Heart left ventricle (tissue), 16 donors: ENCODE results near the gene SGPP2. TPM values are rescaled to one million over a fixed set of nuclear protein-coding genes. Genes with fewer than 3 reads are reported as not detected.

Experiments used
- ATAC-seq, 4 donors: fragments of 200-7000 bp; cut with Tn5 transposase; one replicate each; pipeline ENCODE4 v1.9.1; 2020 to 2022; ENCODE audit warnings: moderate library complexity in 4 of 4, mild to moderate bottlenecking in 3 of 4, moderate number of reproducible peaks in 1 of 4
- DNase-seq, 5 donors: peaks; one replicate each; pipeline ENCODE4 v3.0.0-alpha.2; 2020
- H3K27ac ChIP-seq, 12 donors: fragments of 200-600 bp; sonication (generic) in 4 of 12; one replicate each; pipeline versions ENCODE4 v1.5.0 to v1.8.0; 2016 to 2022; ENCODE audit warnings: mild to moderate bottlenecking in 2 of 12
- H3K27me3 ChIP-seq, 9 donors: fragments of 200-600 bp; sonication (generic) in 2 of 9; one replicate each; pipeline versions ENCODE4 v1.5.1 to v1.8.0; 2016 to 2022; ENCODE audit warnings: mild to moderate bottlenecking in 3 of 9
- H3K36me3 ChIP-seq, 9 donors: fragments of 200-600 bp; sonication (generic) in 2 of 9; one replicate each; pipeline versions ENCODE4 v1.5.0 to v1.8.0; 2018 to 2022; ENCODE audit warnings: mild to moderate bottlenecking in 2 of 9
- H3K4me1 ChIP-seq, 12 donors: fragments of 200-600 bp; sonication (generic) in 4 of 12; one replicate each; pipeline versions ENCODE4 v1.5.0 to v1.8.0; 2016 to 2022; ENCODE audit warnings: mild to moderate bottlenecking in 3 of 12
- H3K4me3 ChIP-seq, 12 donors: fragments of 200-600 bp; sonication (generic) in 4 of 12; one replicate each; pipeline versions ENCODE4 v1.5.0 to v1.8.0; 2017 to 2022; ENCODE audit warnings: mild to moderate bottlenecking in 9 of 12, moderate library complexity in 4 of 12
- H3K9me3 ChIP-seq, 12 donors: fragments of 200-600 bp; sonication (generic) in 4 of 12; one replicate each; pipeline versions ENCODE4 v1.5.0 to v1.8.0; 2016 to 2022; ENCODE audit warnings: mild to moderate bottlenecking in 1 of 12
- POLR2A ChIP-seq, 2 donors: fragments of 450-650 bp; IDR thresholded peaks; one replicate each; pipeline ENCODE4 v1.6.1; 2017; ENCODE audit warnings: antibody characterized with exemption in 2 of 2, mild to moderate bottlenecking in 2 of 2, moderate library complexity in 2 of 2
- WGBS, 4 donors: extraction: QIAGEN DNeasy Blood & Tissue Kit in 2 of 4; methylation state at CpG; one replicate each; pipeline versions ENCODE4 v1.1.5 to v1.1.7; 2013 to 2018; 5-methylcytosine and 5-hydroxymethylcytosine counted together
- intact Hi-C, 10 donors: fragments of 100-400 bp; cut with DNase I; formaldehyde crosslinking; loops; one replicate each; pipeline versions ENCODE4 v1.11.1 to v1.14.2; 2022
- polyA plus RNA-seq, 2 donors: library from polyadenylated mRNA; stranded (reverse); fragments of 200-250 nt; gene quantifications; one replicate each; pipeline ENCODE4 v1.2.3, GENCODE V29; 2013
- total RNA-seq, 9 donors: library from RNA; depleted of rRNA in 2 of 9; stranded (reverse); fragments of >200 nt in 2 of 9; fragmentation: NEBNext Ultra II Directional in 3 of 9; extraction: Animal tissue kit (Norgen Biotek cat#: 25700) in 3 of 9; gene quantifications; one replicate each; pipeline versions ENCODE4 v1.1.0 to v1.2.4, GENCODE V29; 2016 to 2023
- TF ChIP-seq, protein P1 (sequence below), 12 donors: fragments of 200-600 bp; sonication (generic) in 4 of 12; IDR thresholded peaks; one replicate each; pipeline versions ENCODE4 v1.5.0 to v1.8.0; 2018 to 2022; ENCODE audit warnings: antibody characterized with exemption in 12 of 12, mild to moderate bottlenecking in 5 of 12
- donor health status: ischemic (EF 13 %, LVEDD 7.1; RV severe dilation, severe dysfunction).
- donor health status: healthy with polysubstance abuse.
- donor health status: DM: no; HTN: yes; CAD: no.
- donor health status: DM: no; HTN: no; CAD: no.
- donor health status: ischemic (EF 25% LVEDD 6.9; RV normal size, moderate dysfunction).
- donor health status: ischemic (EF 25% LVEDD 5.7; RV mildly dilated, moderate dysfunction).
- donor health status: healthy.
- donor health status: DM: yes; HTN: yes; CAD: no.
- donor health status: ischemic (EF 35%, LVEDD 5.7; RV mildly dilated, moderate dysfunction).
- donor health status: nonischemic (EF 11% LVEDD 7.7; RV severe dilation, severe dysfunction).
- donor health status: DM: yes; HTN: yes; CAD: no.
- donor health status: PGD.
- donor health status: ischemic (EF 29% LVEDD 5.4; RV normal size, mild dysfunction).
- donor health status: nonischemic (EF 23%, LVEDD 6.1; RV moderate dilation, normal function).

SGPP2 gene
- total and polyA plus RNA-seq, 11 donors, result 1.6 to 25.8 (median 12.4) TPM

DNA sequence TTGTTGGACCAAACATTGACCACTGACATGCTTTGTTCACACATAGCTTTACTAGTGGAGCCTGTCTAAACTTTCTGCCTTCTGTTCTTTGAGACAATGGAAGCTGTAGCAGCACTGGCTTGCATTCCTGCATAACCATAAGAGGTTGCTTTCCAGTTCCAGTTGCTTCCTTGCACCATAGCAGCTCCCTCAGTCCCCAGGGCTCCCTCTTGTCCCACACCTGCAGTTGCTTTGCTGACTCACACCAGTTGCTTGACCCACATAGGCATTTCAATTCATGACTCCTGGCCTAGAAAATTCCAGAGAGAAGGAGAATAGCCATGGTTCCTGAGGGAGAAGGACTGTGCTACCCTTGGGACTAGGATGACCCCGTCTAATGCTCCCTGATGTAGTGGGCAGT is 20.9 kb downstream of the SGPP2 start:
- 66 to 79% (median 73%) methylated on average over 1 of the region's 1 CpG for WGBS, 4 donors
- intact Hi-C loops, result no loop called here
- ATAC-seq, result no peak
- Histone ChIP-seq H3K36me3 (no peaks in the 10 kb centered on the region), H3K4me3 (no peak overlapping the region), H3K9me3 (no peaks in the 10 kb centered on the region), H3K27ac (no peak overlapping the region), H3K27me3 (no peaks in the 10 kb centered on the region), H3K4me1 (peaks cover 0 to 26% (median 4%) of the 10 kb centered on the region in 12 donors)
- no peak for TF ChIP-seq POLR2A (IDR thresholded peaks at IDR 0.05)
- TF ChIP-seq, protein P1, sequence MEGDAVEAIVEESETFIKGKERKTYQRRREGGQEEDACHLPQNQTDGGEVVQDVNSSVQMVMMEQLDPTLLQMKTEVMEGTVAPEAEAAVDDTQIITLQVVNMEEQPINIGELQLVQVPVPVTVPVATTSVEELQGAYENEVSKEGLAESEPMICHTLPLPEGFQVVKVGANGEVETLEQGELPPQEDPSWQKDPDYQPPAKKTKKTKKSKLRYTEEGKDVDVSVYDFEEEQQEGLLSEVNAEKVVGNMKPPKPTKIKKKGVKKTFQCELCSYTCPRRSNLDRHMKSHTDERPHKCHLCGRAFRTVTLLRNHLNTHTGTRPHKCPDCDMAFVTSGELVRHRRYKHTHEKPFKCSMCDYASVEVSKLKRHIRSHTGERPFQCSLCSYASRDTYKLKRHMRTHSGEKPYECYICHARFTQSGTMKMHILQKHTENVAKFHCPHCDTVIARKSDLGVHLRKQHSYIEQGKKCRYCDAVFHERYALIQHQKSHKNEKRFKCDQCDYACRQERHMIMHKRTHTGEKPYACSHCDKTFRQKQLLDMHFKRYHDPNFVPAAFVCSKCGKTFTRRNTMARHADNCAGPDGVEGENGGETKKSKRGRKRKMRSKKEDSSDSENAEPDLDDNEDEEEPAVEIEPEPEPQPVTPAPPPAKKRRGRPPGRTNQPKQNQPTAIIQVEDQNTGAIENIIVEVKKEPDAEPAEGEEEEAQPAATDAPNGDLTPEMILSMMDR (IDR thresholded peaks at IDR 0.05), result no peak
- DNase-seq, result no peak

DNA sequence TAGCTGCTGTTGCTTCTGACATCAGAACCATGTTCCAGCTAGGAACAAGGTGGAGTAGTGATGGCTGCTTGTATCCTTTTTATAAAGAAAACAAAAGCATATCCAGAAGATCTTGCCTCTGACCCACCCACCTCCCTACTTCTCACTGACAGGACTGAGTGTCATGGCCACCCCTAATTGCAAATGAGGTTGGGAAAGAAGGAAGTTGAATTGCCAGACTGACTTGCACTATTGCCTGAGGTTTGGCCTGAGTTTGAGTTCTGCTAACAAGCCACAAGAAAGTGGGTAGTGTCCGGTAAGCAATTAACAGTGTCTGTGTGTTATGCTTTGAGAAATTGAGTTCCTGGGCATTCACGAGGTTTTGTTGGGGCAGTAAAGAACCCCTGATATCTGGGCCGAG is 22.8 kb downstream of the SGPP2 start:
- Histone ChIP-seq H3K27ac (peak overlapping the region in 1 of 12 donors; percentile 18), H3K9me3 (no peaks in the 10 kb centered on the region), H3K4me1 (peaks cover 0 to 28% (median 5%) of the 10 kb centered on the region in 12 donors), H3K36me3 (no peaks in the 10 kb centered on the region), H3K4me3 (no peak overlapping the region), H3K27me3 (peaks cover 0 to 3% (median 0%) of the 10 kb centered on the region in 9 donors)
- intact Hi-C loops, result no loop called here
- DNase-seq (no peak), ATAC-seq (no peak)
- WGBS, 4 donors, result 83 to 88% (median 85%) methylated on average over 3 of the region's 3 CpGs
- no peak for TF ChIP-seq POLR2A (IDR thresholded peaks at IDR 0.05)
- TF ChIP-seq, protein P1 (IDR thresholded peaks at IDR 0.05), result no peak

DNA sequence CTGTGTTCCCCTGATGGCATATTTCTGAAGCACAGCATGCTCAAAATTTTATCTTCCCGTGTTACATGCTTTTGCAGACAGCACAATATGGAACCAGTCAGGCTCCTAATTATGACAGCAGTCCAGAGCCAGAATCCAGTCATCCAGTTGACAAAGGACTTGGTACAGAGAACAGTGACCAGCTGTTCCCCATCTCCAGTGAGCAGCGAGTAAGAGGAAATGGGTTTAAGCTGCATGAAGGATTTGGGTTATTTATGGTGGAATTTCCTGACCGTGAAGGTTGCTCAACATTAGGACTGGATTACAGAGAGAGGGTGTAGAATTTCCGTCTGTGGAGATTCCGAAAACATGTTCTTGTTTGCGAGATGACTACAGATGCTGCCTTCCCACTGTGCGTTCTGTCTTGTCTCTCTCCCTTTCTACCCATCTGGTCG is 24.4 kb downstream of the SGPP2 start:
- WGBS, 4 donors, result 39 to 50% (median 43%) methylated on average over 8 of the region's 8 CpGs
- intact Hi-C loops, result no loop called here
- Histone ChIP-seq H3K27me3 (peaks cover 0 to 3% (median 0%) of the 10 kb centered on the region in 9 donors), H3K27ac (peak overlapping the region in 5 of 12 donors; percentile 15 to 64 (median 38)), H3K4me3 (no peak overlapping the region), H3K4me1 (peaks cover 0 to 28% (median 5%) of the 10 kb centered on the region in 12 donors), H3K9me3 (no peaks in the 10 kb centered on the region), H3K36me3 (no peaks in the 10 kb centered on the region)
- peak; percentile 57 to 91 (median 88) for ATAC-seq
- TF ChIP-seq, protein P1 (IDR thresholded peaks at IDR 0.05), result no peak
- no peak for TF ChIP-seq POLR2A (IDR thresholded peaks at IDR 0.05)
- peak in 4 of 5 donors; percentile 37 to 57 (median 48) for DNase-seq

DNA sequence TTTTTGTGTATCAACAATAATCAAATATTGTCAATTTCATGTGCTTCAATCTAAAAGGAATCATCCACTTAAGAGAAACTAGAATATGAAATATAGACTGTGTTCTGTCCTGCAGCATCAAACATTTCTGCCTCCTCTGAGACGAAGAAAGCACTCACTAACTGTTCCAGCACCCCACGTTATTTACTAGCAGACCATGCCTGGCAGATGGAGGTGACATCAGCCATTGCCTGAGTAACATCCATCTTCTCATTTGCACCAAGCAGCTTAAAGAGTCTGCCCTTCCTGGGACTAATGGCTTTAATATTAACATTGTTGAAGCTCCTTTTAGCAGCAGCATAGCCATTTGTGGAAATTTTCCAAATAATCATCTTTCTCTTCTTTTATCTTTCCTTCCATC is 25.7 kb downstream of the SGPP2 start:
- Histone ChIP-seq H3K27me3 (peaks cover 0 to 3% (median 0%) of the 10 kb centered on the region in 9 donors), H3K4me3 (no peak overlapping the region), H3K4me1 (peaks cover 0 to 28% (median 5%) of the 10 kb centered on the region in 12 donors), H3K36me3 (no peaks in the 10 kb centered on the region), H3K27ac (no peak overlapping the region), H3K9me3 (no peaks in the 10 kb centered on the region)
- TF ChIP-seq, protein P1 (IDR thresholded peaks at IDR 0.05), result no peak
- TF ChIP-seq POLR2A (IDR thresholded peaks at IDR 0.05), result no peak
- DNase-seq (no peak), ATAC-seq (no peak)
- intact Hi-C loops, result no loop called here
- 64 to 72% (median 68%) methylated on average over 2 of the region's 2 CpGs for WGBS, 4 donors
